Gastroesophageal sphincter (tissue), 3 donors: ENCODE data around the gene SRRM4.

Experiments used
- EP300 ChIP-seq: sonication (generic); formaldehyde crosslinking; IDR thresholded peaks from one replicate; pipeline ENCODE4 v1.6.1; 2017; ENCODE audit warnings: antibody characterized with exemption, mild to moderate bottlenecking
- TF ChIP-seq, protein P1 (sequence below), 4 experiments: fragments of 200-600 bp in 2 of 4; fragments of 450-650 bp in 2 of 4; sonication (generic) in 1 of 4; IDR thresholded peaks; one replicate each; pipeline ENCODE4 v1.5.1; 2017 to 2019; ENCODE audit warnings: antibody characterized with exemption in 4 of 4, mild to moderate bottlenecking in 2 of 4, moderate library complexity in 2 of 4

DNA sequence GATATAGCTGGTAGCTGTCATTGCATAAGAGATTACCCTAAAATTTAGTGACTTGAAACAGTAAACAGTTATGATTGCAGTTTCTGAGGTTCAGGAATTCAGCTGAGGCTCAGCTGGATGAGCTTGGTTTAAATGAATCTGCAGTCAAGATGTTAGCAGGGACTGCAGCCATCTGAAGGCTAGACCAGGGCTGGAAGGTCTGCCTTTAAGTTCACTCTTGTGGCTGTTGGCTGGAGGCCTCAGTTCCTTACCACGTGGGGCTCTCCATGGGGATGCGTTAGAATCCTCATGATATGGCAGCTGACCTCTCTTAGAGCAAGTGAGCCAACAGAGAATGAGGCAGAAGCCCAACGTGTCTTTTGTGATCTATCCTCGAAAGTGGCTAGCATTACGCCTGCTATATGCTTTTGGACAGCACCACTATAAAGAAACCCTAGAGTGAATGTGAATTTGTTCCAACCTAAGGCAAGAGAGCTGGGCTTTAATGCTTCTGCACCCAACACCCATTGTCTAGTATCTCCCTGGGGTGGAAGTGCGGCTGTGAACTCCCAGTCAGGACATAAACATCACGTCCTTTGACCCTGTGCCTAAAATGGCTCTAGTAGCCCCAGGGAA lies 223.4 kb downstream of the SRRM4 start:
- TF ChIP-seq, protein P1, sequence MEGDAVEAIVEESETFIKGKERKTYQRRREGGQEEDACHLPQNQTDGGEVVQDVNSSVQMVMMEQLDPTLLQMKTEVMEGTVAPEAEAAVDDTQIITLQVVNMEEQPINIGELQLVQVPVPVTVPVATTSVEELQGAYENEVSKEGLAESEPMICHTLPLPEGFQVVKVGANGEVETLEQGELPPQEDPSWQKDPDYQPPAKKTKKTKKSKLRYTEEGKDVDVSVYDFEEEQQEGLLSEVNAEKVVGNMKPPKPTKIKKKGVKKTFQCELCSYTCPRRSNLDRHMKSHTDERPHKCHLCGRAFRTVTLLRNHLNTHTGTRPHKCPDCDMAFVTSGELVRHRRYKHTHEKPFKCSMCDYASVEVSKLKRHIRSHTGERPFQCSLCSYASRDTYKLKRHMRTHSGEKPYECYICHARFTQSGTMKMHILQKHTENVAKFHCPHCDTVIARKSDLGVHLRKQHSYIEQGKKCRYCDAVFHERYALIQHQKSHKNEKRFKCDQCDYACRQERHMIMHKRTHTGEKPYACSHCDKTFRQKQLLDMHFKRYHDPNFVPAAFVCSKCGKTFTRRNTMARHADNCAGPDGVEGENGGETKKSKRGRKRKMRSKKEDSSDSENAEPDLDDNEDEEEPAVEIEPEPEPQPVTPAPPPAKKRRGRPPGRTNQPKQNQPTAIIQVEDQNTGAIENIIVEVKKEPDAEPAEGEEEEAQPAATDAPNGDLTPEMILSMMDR (IDR thresholded peaks at IDR 0.05): no peak
- no peak for TF ChIP-seq EP300
